H9 (cell line): ENCODE measurements around the gene TRIM34. TPM values are rescaled to one million over a fixed set of nuclear protein-coding genes. Genes with fewer than 3 reads are reported as not detected.

Experiments
- DNase-seq: peaks from one replicate; pipeline ENCODE4 v3.0.0-alpha.2; 2017
- H2AFZ ChIP-seq: one replicate; pipeline ENCODE4 v1.6.1; 2013; ENCODE audit warnings: mild to moderate bottlenecking, low read length, control low read depth, moderate library complexity
- H2AK5ac ChIP-seq: 2 replicates; pipeline ENCODE4 v1.6.1; 2013; ENCODE audit warnings: low read length, control low read depth, mixed read lengths; ENCODE audit not compliant: insufficient read length
- H2BK120ac ChIP-seq: one replicate; pipeline ENCODE4 v1.6.1; 2013; ENCODE audit warnings: low read depth, mild to moderate bottlenecking, low read length, control low read depth, inconsistent platforms; ENCODE audit not compliant: poor library complexity, severe bottlenecking
- H2BK12ac ChIP-seq: 2 replicates; pipeline ENCODE4 v1.6.1; 2013; ENCODE audit warnings: low read length, control low read depth, mixed read lengths, low read depth; ENCODE audit not compliant: insufficient read length
- H2BK15ac ChIP-seq: 2 replicates; pipeline ENCODE4 v1.6.1; 2013; ENCODE audit warnings: low read depth, low read length, control low read depth
- H2BK20ac ChIP-seq: one replicate; pipeline ENCODE4 v1.6.1; 2013; ENCODE audit warnings: low read depth, mild to moderate bottlenecking, low read length, control low read depth, inconsistent platforms; ENCODE audit not compliant: poor library complexity, severe bottlenecking
- H2BK5ac ChIP-seq: 2 replicates; pipeline ENCODE4 v1.6.1; 2013; ENCODE audit warnings: low read length, control low read depth, mixed read lengths; ENCODE audit not compliant: insufficient read length
- H3K14ac ChIP-seq: 2 replicates; pipeline ENCODE4 v1.6.1; 2013; ENCODE audit warnings: low read length, control low read depth; ENCODE audit not compliant: insufficient read depth
- H3K18ac ChIP-seq: 2 replicates; pipeline ENCODE4 v1.6.1; 2013; ENCODE audit warnings: low read depth, mild to moderate bottlenecking, mixed read lengths, low read length, control low read depth; ENCODE audit not compliant: insufficient read length
- H3K23ac ChIP-seq: 2 replicates; pipeline ENCODE4 v1.6.1; 2013; ENCODE audit warnings: low read length, control low read depth, mixed read lengths, low read depth; ENCODE audit not compliant: insufficient read length
- H3K23me2 ChIP-seq: 2 replicates; pipeline ENCODE4 v1.6.1; 2013; ENCODE audit warnings: low read depth, mild to moderate bottlenecking, mixed read lengths, low read length, control low read depth; ENCODE audit not compliant: insufficient read length, poor library complexity, severe bottlenecking
- H3K27ac ChIP-seq: 2 replicates; pipeline ENCODE4 v1.5.1; 2013; ENCODE audit warnings: low read length, control low read depth, mixed read lengths, low read depth; ENCODE audit not compliant: insufficient read length
- H3K27me3 ChIP-seq: 2 replicates; pipeline ENCODE4 v1.6.1; 2013; ENCODE audit warnings: low read length, control low read depth, inconsistent platforms; ENCODE audit not compliant: insufficient read depth
- H3K4ac ChIP-seq: 2 replicates; pipeline ENCODE4 v1.6.1; 2013; ENCODE audit warnings: low read depth, mild to moderate bottlenecking, control low read depth, inconsistent platforms, low read length, moderate library complexity
- H3K4me1 ChIP-seq: 2 replicates; pipeline ENCODE4 v1.6.1; 2013; ENCODE audit warnings: low read length, control low read depth, inconsistent platforms; ENCODE audit not compliant: insufficient read depth
- H3K4me2 ChIP-seq: 2 replicates; pipeline ENCODE4 v1.6.1; 2013; ENCODE audit warnings: low read length, control low read depth, mixed read lengths; ENCODE audit not compliant: insufficient read length, insufficient read depth
- H3K56ac ChIP-seq: 2 replicates; pipeline ENCODE4 v1.6.1; 2013; ENCODE audit warnings: low read depth, mild to moderate bottlenecking, mixed read lengths, low read length, control low read depth; ENCODE audit not compliant: insufficient read length
- H3K79me1 ChIP-seq: 2 replicates; pipeline ENCODE4 v1.6.1; 2013; ENCODE audit warnings: low read depth, mild to moderate bottlenecking, moderate library complexity, low read length, control low read depth, inconsistent platforms; ENCODE audit not compliant: insufficient read depth, poor library complexity, severe bottlenecking
- H3K79me2 ChIP-seq: 2 replicates; pipeline ENCODE4 v1.6.1; 2013; ENCODE audit warnings: low read length, control low read depth, inconsistent platforms; ENCODE audit not compliant: insufficient read depth
- H3K9ac ChIP-seq: 2 replicates; pipeline ENCODE4 v1.6.1; 2013; ENCODE audit warnings: low read length, control low read depth, mixed read lengths; ENCODE audit not compliant: insufficient read length; ENCODE audit errors: extremely low read depth
- H3K9me3 ChIP-seq: one replicate; pipeline ENCODE4 v1.6.1; 2013; ENCODE audit warnings: low read depth, low read length, inconsistent platforms; ENCODE audit not compliant: control insufficient read depth
- H3T11ph ChIP-seq: one replicate; pipeline ENCODE4 v1.6.1; 2013; ENCODE audit warnings: mild to moderate bottlenecking, low read length, control low read depth, inconsistent platforms
- H4K20me1 ChIP-seq: one replicate; pipeline ENCODE4 v1.6.1; 2013; ENCODE audit not compliant: control insufficient read depth, insufficient read length, insufficient read depth
- H4K5ac ChIP-seq: 2 replicates; pipeline ENCODE4 v1.6.1; 2013; ENCODE audit warnings: low read depth, mild to moderate bottlenecking, mixed read lengths, low read length, control low read depth; ENCODE audit not compliant: insufficient read length
- H4K8ac ChIP-seq: replicated peaks from 2 replicates; pipeline ENCODE4 v1.6.1; 2013; ENCODE audit warnings: low read length, control low read depth, mixed read lengths, low read depth; ENCODE audit not compliant: insufficient read length
- H4K91ac ChIP-seq: 2 replicates; pipeline ENCODE4 v1.6.1; 2013; ENCODE audit warnings: low read depth, mild to moderate bottlenecking, moderate library complexity, mixed read lengths, low read length, control low read depth; ENCODE audit not compliant: insufficient read length
- H3K27ac Mint-ChIP-seq, 3 experiments: 2 replicates in 2 of 3; 3 replicates in 1 of 3; pipeline ENCODE4 v1.8.0; 2020 to 2021; ENCODE audit warnings: mixed read lengths in 3 of 3, mild to moderate bottlenecking in 1 of 3, moderate library complexity in 1 of 3
- H3K27me3 Mint-ChIP-seq: 2 replicates; pipeline ENCODE4 v1.8.0; 2021; ENCODE audit warnings: low read depth, mild to moderate bottlenecking, moderate library complexity, mixed read lengths
- H3K36me3 Mint-ChIP-seq, 3 experiments: 2 replicates in 2 of 3; 3 replicates in 1 of 3; pipeline ENCODE4 v1.8.0; 2020 to 2021; ENCODE audit warnings: low read depth in 3 of 3, mixed read lengths in 3 of 3; ENCODE audit not compliant: insufficient read depth in 1 of 3
- H3K4me1 Mint-ChIP-seq, 2 experiments: 2 replicates each; pipeline ENCODE4 v1.8.0; 2020; ENCODE audit warnings: mixed read lengths in 2 of 2
- H3K4me3 Mint-ChIP-seq, 2 experiments: 2 replicates in 1 of 2; 3 replicates in 1 of 2; pipeline ENCODE4 v1.8.0; 2020 to 2021; ENCODE audit warnings: mild to moderate bottlenecking in 2 of 2, mixed read lengths in 2 of 2, moderate library complexity in 1 of 2
- H3K9me3 Mint-ChIP-seq, 2 experiments: 2 replicates in 1 of 2; 3 replicates in 1 of 2; pipeline ENCODE4 v1.8.0; 2020; ENCODE audit warnings: mild to moderate bottlenecking in 2 of 2, mixed read lengths in 2 of 2, moderate library complexity in 1 of 2
- WGBS: extraction: QIAGEN DNeasy Blood & Tissue Kit; methylation state at CpG from one replicate; pipeline ENCODE4 v1.1.7; 2013; ENCODE audit warnings: missing lambda C conversion rate, low lambda C conversion rate, mixed read lengths; ENCODE audit not compliant: insufficient read length; ENCODE audit errors: extremely low coverage; 5-methylcytosine and 5-hydroxymethylcytosine counted together
- total RNA-seq: library from RNA; stranded (reverse); gene quantifications from 2 replicates; pipeline ENCODE4 v1.2.1, GENCODE V29; 2021
- TF ChIP-seq, protein P1 (sequence below): fragments of 200-600 bp; sonication (generic); conservative IDR thresholded peaks from 3 replicates; pipeline ENCODE4 v1.8.0; 2021; ENCODE audit warnings: antibody characterized with exemption, mild to moderate bottlenecking

Gene TRIM34
- total RNA-seq, 1 experiment from 2014 or later = 0.59 TPM

DNA sequence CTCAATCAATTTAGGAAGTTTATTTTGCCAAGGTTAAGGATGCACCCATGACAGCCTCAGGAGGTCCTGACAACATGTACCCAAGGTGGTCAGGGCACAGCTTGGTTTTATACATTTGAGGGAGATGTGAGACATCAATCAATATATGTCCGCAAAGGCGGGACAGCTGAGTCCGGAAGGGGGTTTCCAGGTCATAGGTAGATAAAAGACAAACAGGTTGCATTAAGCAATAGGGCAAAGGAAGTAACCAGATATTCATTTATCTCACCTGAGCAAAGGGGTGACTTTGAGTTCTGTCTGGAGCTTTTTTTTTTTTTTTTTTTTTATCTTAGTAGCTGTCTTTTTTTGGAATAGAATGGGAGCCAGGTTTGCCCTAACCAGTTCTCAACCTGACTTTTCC, 2.0 kb upstream of the TRIM34 start:
- no peak overlapping the region for H2AFZ ChIP-seq
- H3K79me2 ChIP-seq = no peaks in the 10 kb centered on the region; the same call in 1 of the 2 replicates
- no peaks in the 10 kb centered on the region for H4K20me1 ChIP-seq
- H3K79me1 ChIP-seq = no peaks in the 10 kb centered on the region
- no peaks in the 10 kb centered on the region for H3K36me3 Mint-ChIP-seq
- H3K27me3 ChIP-seq = no peaks in the 10 kb centered on the region
- WGBS = no CpG with 5 or more reads among the region's 3 CpGs
- no peaks in the 10 kb centered on the region for H3K9me3 ChIP-seq
- no peak overlapping the region for H3K27ac Mint-ChIP-seq
- no peak overlapping the region for H4K5ac ChIP-seq
- no peaks in the 10 kb centered on the region; a peak in 1 of 5 replicates for H3K9me3 Mint-ChIP-seq
- H3K4me1 ChIP-seq = peaks cover 20% of the 10 kb centered on the region; the same call in 1 of the 2 replicates
- no peak overlapping the region for H2BK120ac ChIP-seq
- H4K8ac ChIP-seq = no peak overlapping the region
- H3K56ac ChIP-seq = no peak overlapping the region
- H3K9ac ChIP-seq = no peak overlapping the region
- H2BK12ac ChIP-seq = no peak overlapping the region
- no peak overlapping the region for H4K91ac ChIP-seq
- no peak overlapping the region for H2BK5ac ChIP-seq
- H3K23me2 ChIP-seq = no peaks in the 10 kb centered on the region
- peaks cover 28 to 33% of the 10 kb centered on the region in 2 experiments for H3K4me1 Mint-ChIP-seq
- no peak overlapping the region for H3K4me2 ChIP-seq
- H3K18ac ChIP-seq = no peak overlapping the region
- H3K27me3 Mint-ChIP-seq = 0 out of 2 replicates have a peak, but pooled peaks cover 2% of the 10 kb centered on the region
- no peak overlapping the region for H2BK20ac ChIP-seq
- H3K4ac ChIP-seq = no peak overlapping the region
- H3K14ac ChIP-seq = no peak overlapping the region
- no peak for DNase-seq
- no peak overlapping the region for H3T11ph ChIP-seq
- H2BK15ac ChIP-seq = no peak overlapping the region
- no peak overlapping the region for H3K23ac ChIP-seq
- H2AK5ac ChIP-seq = no peak overlapping the region
- no peak overlapping the region for H3K4me3 Mint-ChIP-seq
- no peak overlapping the region for H3K27ac ChIP-seq
- TF ChIP-seq, protein P1, sequence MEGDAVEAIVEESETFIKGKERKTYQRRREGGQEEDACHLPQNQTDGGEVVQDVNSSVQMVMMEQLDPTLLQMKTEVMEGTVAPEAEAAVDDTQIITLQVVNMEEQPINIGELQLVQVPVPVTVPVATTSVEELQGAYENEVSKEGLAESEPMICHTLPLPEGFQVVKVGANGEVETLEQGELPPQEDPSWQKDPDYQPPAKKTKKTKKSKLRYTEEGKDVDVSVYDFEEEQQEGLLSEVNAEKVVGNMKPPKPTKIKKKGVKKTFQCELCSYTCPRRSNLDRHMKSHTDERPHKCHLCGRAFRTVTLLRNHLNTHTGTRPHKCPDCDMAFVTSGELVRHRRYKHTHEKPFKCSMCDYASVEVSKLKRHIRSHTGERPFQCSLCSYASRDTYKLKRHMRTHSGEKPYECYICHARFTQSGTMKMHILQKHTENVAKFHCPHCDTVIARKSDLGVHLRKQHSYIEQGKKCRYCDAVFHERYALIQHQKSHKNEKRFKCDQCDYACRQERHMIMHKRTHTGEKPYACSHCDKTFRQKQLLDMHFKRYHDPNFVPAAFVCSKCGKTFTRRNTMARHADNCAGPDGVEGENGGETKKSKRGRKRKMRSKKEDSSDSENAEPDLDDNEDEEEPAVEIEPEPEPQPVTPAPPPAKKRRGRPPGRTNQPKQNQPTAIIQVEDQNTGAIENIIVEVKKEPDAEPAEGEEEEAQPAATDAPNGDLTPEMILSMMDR = no peak
